A549 (cell line): ENCODE measurements around the gene GRK3.

Experiments
- ELK1 ChIP-seq: fragments of 150-350 bp; IDR thresholded peaks from 2 replicates; pipeline ENCODE4 v1.6.1; 2014; ENCODE audit warnings: low read depth, mild to moderate bottlenecking, low read length
- ESRRA ChIP-seq: fragments of 150-350 bp; IDR thresholded peaks from 2 replicates; pipeline ENCODE4 v1.6.1; 2014; ENCODE audit warnings: mild to moderate bottlenecking, low read length, borderline replicate concordance
- NR3C1 ChIP-seq: fragments of >200 bp; sonication (Bioruptor Twin); formaldehyde crosslinking; IDR thresholded peaks from 3 replicates; pipeline ENCODE4 v1.6.1; 2017
- POLR2A ChIP-seq: IDR thresholded peaks from 2 replicates; pipeline ENCODE4 v1.6.1; 2012; ENCODE audit warnings: mild to moderate bottlenecking, low read length
- TF ChIP-seq, protein P1 (sequence below): fragments of 450-650 bp; IDR thresholded peaks from 2 replicates; pipeline ENCODE4 v1.6.1; 2014; ENCODE audit warnings: antibody characterized with exemption
- TF ChIP-seq, protein P2 (sequence below): fragments of >200 bp; sonication (Bioruptor Twin); formaldehyde crosslinking; IDR thresholded peaks from 3 replicates; pipeline ENCODE4 v1.5.1; 2016
- TF ChIP-seq, protein P3 (sequence below): fragments of >200 bp; sonication (Bioruptor Twin); formaldehyde crosslinking; IDR thresholded peaks from 3 replicates; pipeline ENCODE4 v1.6.1; 2016
- TF ChIP-seq, protein P4 (sequence below): IDR thresholded peaks from 2 replicates; pipeline ENCODE4 v1.6.1; 2012

DNA sequence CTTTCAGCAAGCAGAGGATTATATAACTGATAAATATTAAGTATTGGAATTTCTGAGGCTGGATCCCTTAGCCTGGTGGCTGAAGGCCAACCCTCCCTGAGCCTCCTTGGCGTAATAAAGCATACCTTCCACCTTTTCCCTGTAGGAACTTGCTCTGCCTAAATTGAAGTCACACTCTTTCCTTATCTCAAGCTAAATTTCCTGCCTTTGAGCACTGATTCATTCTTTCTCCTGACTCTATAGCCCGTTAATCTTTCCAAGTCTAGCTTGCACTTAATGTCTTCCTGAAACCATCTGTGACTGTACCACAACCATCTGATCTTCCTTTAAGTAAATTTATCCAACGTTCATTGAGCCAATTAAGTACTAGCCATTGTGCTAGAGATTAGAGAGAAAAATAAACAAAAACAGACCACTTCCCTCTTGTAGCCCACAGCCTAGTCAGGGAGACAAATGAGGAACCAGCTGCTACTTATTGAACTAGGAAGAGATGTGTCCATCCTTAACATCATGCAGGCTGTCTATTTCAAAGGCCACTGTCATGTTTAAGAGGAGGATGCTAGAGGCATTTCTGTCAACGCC lies 62.9 kb downstream of the GRK3 start:
- TF ChIP-seq, protein P1, sequence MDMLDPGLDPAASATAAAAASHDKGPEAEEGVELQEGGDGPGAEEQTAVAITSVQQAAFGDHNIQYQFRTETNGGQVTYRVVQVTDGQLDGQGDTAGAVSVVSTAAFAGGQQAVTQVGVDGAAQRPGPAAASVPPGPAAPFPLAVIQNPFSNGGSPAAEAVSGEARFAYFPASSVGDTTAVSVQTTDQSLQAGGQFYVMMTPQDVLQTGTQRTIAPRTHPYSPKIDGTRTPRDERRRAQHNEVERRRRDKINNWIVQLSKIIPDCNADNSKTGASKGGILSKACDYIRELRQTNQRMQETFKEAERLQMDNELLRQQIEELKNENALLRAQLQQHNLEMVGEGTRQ, result no peak
- TF ChIP-seq, protein P2, sequence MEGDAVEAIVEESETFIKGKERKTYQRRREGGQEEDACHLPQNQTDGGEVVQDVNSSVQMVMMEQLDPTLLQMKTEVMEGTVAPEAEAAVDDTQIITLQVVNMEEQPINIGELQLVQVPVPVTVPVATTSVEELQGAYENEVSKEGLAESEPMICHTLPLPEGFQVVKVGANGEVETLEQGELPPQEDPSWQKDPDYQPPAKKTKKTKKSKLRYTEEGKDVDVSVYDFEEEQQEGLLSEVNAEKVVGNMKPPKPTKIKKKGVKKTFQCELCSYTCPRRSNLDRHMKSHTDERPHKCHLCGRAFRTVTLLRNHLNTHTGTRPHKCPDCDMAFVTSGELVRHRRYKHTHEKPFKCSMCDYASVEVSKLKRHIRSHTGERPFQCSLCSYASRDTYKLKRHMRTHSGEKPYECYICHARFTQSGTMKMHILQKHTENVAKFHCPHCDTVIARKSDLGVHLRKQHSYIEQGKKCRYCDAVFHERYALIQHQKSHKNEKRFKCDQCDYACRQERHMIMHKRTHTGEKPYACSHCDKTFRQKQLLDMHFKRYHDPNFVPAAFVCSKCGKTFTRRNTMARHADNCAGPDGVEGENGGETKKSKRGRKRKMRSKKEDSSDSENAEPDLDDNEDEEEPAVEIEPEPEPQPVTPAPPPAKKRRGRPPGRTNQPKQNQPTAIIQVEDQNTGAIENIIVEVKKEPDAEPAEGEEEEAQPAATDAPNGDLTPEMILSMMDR, result no peak
- TF ChIP-seq POLR2A, result no peak
- TF ChIP-seq, protein P3, sequence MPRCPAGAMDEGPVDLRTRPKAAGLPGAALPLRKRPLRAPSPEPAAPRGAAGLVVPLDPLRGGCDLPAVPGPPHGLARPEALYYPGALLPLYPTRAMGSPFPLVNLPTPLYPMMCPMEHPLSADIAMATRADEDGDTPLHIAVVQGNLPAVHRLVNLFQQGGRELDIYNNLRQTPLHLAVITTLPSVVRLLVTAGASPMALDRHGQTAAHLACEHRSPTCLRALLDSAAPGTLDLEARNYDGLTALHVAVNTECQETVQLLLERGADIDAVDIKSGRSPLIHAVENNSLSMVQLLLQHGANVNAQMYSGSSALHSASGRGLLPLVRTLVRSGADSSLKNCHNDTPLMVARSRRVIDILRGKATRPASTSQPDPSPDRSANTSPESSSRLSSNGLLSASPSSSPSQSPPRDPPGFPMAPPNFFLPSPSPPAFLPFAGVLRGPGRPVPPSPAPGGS, result no peak
- TF ChIP-seq, protein P4, sequence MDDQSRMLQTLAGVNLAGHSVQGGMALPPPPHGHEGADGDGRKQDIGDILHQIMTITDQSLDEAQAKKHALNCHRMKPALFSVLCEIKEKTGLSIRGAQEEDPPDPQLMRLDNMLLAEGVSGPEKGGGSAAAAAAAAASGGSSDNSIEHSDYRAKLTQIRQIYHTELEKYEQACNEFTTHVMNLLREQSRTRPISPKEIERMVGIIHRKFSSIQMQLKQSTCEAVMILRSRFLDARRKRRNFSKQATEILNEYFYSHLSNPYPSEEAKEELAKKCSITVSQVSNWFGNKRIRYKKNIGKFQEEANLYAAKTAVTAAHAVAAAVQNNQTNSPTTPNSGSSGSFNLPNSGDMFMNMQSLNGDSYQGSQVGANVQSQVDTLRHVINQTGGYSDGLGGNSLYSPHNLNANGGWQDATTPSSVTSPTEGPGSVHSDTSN, result no peak
- no peak for TF ChIP-seq NR3C1
- no peak for TF ChIP-seq ESRRA
- TF ChIP-seq ELK1, result no peak
